Measurements from ENCODE around the gene KTI12.
"Not testable (repeated sequence)": the region's sequence is repeated elsewhere in the genome, so short reads cannot be mapped to it uniquely, and the experiment has no call there.

Gene KTI12

DNA sequence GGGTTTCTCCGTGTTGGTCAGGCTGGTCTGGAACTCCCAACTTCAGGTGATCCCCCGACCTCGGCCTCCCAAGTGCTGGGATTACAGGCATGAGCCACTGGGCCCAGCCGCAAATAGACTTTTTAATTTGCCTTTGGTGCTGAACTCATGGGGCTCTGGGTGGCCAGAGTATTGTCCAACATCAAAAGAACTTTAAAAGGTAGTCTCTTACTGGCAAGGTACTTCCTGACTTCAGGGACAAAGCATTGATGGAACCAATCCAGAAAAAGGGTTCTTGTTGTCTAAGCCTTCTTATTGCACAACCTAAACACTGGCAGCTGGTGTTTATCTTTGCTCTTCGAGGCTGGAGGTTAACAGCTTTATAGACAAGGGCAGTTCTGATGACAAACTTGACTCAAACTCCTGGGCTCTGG, 3.8 kb upstream of the KTI12 start:
- peak; percentile 24 for DNase-seq

DNA sequence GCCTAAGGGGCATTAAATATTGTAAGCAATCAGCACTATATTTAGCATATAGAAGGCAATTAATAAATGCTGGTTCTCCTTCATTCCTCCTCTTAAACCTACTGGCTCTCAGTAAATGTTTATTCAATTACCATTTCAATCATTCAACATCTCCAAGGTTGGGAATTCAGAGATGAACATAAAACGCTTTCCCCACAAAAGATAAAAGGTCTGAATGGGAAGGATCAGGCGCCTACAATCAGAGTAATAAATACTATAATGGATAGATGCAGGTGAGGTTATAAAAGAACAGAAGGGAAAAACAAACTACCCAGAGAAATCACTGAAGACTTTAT, 407 bp upstream of the KTI12 start:
- DNase-seq = no peak

- no peak for DNase-seq
Observed at GRCh38 chr1:52032785-52033131, 852 bp downstream of the KTI12 start.

DNA sequence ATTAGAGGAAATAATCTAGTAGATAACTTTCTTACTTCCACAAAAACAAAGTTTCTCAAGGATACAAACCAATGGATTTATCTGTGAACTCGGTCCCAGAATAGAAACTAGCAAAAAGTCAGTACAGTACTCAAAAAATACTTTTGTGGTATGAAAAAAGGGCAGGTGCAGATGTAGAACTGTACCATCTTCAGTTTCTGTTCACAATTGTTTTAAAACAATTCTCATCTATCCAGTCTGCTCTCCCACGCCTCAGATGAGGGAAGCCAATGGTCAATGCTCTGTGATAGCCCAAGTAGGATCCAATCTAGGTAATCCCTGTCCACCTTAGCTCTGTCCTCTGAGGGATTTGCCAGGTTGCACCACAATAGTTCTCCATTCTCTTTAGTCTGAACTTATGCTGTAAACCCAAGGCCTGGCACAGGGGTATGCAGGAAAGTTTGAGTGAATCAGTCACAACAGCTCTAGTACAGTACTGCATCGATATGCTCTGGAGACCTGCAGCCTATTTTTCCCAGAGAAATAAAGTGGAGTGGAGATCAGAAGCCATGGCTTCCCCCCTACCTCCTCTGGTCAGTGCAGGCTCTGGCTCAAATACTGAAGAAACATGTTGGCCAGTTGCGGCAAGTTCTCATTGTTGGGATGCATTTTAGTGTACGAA, 1.4 kb downstream of the KTI12 start:
- no peak for DNase-seq

GRCh38 chr1:52028839-52029238, 4.8 kb downstream of the KTI12 start:
- not testable (repeated sequence) for DNase-seq

- no peak for DNase-seq
Observed at GRCh38 chr1:52028328-52028727, 5.3 kb downstream of the KTI12 start.

DNA sequence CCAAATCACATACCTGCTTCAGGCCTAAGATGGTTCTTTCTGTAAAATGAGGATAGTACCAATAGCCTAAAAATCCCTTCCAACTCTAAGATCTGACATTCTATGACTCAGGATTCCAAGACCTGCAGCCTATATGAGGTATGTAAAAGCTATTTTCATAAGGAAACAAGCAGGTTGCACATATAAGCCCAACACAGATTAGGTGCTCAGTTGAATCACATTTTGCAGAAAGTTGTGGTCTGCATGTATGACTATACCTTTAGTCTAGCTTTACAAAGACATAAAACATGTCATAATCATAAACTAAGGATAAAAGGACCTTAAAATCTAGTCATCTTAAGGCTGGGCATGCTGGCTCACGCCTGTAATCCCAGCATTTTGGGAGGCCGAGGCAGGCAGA, 7.3 kb downstream of the KTI12 start:
- no peak for DNase-seq

DNA sequence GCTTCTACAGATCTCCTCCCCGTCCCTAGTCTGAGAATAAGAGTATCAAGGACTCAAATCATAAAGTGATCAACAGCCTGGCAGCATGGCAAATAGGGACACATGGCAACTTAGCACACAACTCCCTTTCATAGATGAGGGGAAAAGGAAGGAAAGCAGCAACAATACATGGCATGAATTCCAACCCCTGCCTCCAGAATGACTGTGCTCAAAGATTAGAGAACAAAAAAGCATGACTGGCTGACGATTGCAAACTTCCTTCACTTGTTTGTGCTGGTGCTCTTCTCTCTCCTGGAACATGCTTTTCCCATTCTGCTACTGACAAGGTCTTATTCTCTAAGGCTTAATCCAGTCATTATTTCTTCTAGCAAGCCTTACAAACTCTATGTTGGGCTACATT, 11.5 kb downstream of the KTI12 start:
- DNase-seq = no peak

DNA sequence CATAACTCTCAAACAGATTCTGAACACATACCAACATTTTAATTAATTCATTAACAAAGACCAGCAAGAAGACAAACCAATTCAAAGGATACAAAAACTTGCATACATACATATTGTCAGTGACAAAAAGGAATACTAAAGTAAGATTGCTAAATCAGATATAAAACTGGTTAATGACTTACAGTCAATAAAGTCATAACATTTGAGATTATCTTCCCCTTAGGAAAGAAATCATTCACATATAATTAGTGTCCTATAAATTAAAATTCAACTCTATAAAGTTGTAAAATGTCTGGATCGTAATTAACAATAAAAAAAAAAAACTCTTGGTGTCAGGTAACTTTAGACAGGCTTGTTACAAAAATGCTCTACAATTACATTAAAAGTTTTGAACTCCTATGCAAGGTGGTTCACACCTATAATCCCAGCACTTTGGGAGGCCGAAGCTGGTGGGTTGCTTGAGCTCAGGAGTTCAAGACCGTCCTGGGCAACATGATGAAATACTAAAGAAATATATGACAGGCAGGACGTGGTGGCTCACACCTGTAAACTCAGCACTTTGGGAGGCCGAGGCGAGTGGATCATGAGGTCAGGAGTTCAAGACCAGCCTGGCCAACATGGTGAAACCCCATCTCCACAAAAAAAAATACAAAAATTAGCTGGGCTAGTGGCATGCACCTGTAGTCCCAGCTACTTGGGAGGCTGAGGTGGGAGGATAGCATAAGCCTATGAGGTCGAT, 25.4 kb downstream of the KTI12 start:
- DNase-seq = no peak

DNA sequence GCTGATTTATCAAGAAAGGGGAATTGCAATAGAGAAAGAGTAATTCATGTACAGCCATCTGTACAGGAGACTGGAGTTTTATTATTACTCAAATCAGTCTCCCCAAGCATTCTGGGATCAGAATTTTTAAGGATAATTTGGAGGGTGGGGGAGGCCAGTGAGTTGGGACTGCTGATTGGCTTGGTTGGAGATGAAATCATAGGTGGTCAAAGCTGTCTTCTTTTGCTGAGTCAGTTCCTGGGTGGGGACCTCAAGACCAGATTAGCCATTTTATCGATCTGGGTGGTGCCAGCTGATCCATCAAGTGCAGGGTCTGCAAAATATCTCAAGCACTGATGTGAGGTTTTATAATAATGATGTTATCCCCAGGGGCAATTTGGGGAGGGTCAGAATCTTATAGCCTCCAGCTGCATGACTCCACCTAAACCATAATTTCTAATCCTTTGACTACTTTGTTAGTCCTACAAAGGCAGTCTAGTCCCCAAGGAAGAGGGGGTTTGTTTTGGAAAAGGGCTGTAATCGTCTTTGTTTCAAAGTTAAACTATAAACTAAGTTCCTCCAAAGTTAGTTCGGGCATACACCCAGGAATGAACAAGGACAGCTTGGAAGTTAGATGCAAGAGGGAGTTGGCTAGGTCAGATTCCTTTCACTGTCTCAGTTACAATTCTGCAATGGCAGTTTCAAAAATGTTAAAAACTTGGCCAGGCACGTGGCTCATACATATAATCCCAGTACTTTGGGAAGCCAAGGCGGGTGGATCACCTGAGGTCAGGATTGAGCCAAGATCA, 26.2 kb downstream of the KTI12 start:
- no peak for DNase-seq

- not testable (repeated sequence) for DNase-seq
Observed at GRCh38 chr1:52006081-52006553, 27.5 kb downstream of the KTI12 start.

GRCh38 chr1:52005548-52005947, 28.1 kb downstream of the KTI12 start:
- not testable (repeated sequence) for DNase-seq

GRCh38 chr1:52003877-52004276, 29.7 kb downstream of the KTI12 start:
- DNase-seq = no peak

DNA sequence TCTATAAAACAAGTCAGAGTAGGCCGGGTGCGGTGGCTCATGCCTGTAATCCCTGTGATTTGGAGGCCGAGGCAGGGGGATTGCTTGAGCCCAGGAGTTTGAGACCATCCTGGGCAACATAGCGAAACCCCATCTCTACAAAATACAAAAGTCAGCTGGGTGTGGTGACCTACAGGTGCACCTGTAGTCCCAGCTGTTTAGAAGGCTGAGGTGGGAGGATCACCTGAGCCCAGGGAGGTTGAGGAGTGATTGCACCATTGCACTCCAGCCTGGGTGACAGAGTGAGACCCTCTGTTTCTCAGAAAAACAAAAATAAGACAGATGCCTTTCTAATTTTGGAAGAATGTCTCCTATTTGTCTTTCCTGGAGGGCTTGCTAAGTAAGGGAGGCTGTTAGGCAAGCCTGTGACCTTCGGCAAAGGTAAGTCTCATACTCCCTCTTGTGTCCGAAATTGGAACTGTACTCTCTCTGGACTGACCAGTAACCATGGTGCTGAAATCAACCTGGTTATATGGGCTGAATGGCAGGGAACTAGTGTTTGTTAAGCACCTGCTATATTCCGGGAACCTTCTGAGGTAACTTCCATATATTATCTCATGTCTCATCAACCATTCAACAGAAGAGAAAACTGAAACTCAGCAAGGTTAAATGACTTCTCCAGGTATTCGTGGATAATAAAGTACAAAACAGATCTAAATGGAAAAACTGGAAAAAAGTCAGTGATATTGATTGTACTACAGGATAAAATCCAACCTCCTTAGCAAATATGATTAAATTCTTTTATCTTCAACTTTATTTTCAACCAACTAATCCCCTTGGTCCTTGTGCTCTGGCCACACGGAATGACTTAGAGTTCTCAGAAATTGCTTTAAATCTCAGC, 31.3 kb downstream of the KTI12 start:
- DNase-seq = peak; percentile 51

GRCh38 chr1:51998701-51999100, 34.9 kb downstream of the KTI12 start:
- DNase-seq = no peak

GRCh38 chr1:51997974-51998382, 35.6 kb downstream of the KTI12 start:
- no peak for DNase-seq

DNA sequence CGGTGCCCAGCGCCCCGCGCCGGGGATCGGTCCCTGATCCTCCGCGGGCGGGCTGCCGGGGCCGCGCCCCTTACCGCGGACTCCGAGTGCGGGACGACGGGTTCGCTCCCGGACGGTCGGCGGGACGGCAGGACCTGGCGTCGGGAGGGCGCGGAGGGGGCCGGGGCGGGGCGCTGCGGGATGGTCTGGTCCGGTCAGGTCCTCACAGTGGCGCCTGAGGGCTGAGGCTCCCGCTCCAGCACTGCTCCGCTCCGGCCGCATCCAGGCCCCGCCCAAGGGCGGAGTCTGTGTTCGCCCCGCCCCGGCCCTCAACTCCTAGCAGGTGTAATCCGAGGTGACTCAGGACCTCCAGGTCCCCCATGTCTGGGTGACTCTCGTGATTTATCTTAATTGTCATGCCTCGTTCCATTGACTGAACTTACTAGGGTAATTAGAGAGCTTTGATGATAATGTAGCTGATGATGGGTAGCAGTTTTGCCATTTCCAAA, 43.1 kb downstream of the KTI12 start, which contains the start of gene RAB3B:
Gene RAB3B, minus strand, starts transcription at position 223 of the 488 bp plus-strand sequence. CDS start 13,583 bp downstream, outside the sequence.
- DNase-seq = peak; percentile 51

- no peak for DNase-seq
Observed at GRCh38 chr1:51989582-51990477, 43.8 kb downstream of the KTI12 start.

DNA sequence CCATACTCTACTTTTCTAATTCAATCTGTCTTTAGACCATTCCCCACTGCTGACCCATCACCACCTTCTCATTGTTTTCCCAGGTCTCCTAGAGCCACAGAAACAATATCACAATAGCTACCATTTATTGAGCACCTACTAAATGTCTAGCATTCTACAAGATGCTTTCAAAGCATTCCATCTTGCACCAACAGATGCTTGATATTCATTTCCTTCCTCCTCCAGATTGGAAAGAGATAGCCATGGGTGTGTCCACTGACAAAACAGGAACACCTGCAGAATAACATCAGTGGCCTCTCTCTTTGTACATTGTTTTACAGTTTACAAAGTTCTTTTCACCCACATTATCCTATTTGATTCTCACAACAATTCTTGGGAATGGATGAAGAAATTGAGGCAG, 45.4 kb downstream of the KTI12 start:
- DNase-seq = no peak

GRCh38 chr1:51986718-51987117, 46.9 kb downstream of the KTI12 start:
- no peak for DNase-seq

- no peak for DNase-seq
Observed at GRCh38 chr1:51982161-51982560, 51.4 kb downstream of the KTI12 start.
